GM21619 (cell line): ENCODE measurements around the gene NECTIN1.

ENCODE experiments used
- ATAC-seq: cut with Tn5 transposase; IDR thresholded peaks from one replicate; pipeline ENCODE4 v1.9.1; 2021; ENCODE audit not compliant: unreplicated experiment

NECTIN1 gene

DNA sequence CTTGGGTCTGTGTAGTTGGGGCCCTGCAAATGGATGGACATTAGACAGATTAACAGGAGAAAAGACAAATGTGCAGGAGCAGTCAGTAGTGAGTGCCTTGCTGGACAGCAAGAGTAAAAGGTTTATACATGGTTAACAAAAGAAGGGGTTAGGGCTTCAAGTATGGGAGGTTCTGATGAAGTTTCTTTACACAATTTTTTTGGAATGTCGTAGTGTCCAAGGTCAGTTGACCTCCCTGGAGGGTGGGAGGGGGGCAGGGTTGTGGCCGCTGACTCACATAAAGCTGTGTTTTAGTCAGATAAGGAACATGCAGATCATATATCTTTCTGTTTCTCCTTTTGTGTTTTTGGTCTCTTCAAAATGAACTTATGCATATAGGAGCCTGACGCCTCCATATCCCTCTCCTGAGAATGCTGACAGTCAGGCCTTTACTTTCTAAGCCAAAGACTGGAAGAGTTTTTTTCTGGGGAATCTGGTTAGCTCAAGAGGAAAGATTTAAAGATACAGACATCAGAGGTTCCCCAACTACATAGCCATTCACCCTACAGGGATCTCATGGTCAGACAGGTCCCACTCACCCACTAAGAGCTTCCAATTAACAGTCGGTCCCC lies 134.3 kb downstream of the NECTIN1 start:
- no peak for ATAC-seq

DNA sequence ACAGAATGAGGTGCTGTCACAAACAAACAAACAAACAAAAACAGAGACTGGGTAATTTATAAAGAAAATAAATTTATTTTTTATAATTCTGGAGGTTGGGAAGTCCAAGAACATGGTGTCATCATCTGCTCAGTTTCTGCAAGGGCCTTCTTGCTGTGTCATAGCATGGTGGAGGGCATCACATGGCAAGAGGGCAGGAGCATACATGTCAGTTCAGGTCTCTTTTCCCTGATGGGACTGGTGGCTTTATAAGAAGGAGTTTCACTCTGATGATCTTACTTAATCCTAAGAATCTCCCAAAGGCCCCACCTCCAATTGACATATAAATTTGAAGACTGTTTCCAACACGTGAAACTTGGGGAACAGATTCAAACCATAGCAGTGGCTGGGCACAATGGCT lies 135.7 kb downstream of the NECTIN1 start:
- ATAC-seq, result no peak

DNA sequence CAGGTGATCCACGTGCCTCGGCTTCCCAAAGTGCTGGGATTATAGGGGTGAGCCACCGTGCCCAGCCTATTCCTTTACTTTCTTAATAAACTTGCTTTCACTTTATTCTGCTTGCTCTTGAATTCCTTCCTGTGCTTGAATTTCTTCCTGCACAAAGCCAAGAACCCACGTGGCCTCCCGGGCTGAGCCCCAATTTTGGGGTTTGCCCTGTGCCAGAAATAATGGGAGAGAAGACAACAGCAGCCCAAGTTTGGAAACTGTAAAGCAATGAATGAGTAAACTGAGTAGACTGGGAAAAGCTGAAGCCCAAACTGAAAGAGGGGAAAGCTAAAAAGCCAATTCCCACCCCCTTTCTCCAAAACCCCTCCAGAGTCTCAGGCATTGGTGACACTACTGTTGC lies 136.4 kb downstream of the NECTIN1 start:
- no peak for ATAC-seq

DNA sequence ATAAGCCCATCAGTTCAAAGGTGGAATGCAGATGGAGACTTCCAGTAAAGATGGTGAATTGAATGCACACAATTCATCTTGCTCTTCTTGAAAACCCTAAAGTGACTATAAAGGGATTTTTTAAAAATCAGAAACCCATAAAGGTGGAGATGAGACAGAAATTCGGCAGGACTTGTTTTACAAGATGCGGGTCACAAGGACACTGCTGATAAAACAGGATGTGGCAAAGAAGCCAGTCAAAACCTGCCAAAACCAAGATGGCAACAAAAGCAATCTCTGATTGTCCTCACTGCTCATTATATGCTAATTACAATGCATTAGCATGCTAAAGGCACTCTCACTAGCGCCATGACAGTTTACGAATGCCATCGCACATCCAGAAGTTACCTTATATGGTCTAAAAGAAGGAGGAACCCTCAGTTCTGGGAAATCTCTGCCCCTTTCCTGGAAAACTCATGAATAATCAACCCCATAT lies 137.1 kb downstream of the NECTIN1 start:
- no peak for ATAC-seq

DNA sequence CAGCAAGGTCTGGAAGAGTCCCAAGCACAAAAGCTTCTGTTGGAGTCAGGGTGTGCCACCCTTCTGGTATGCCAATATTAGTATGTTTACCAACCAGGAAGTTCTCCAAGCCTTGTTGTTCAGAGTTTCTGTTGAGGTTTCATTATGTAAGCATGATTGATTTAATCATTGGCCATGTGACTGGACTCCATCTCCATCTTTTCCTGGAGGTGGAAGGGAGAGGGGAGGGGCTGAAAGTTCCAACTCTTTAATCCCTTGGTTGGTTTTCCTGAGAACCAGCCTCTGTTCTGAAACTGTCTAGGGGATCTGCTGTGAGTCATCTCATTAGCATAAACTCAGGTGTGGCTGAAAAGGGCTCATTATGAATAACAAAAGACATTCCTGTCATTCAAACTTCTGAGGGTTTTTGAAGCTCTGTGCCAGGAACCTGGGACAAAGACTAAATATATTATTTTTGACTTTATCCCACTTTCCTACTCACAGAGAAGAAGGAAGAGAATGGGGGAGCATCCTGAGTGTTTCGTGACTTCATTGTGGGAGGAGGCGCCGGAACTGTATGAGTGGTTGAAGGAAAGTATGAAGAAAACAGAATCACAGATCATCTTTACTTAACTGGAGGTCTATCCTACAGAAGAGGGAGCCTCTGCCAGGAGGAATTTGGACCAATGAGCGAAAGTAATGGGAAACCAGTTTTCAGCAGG lies 138.2 kb downstream of the NECTIN1 start:
- no peak for ATAC-seq

DNA sequence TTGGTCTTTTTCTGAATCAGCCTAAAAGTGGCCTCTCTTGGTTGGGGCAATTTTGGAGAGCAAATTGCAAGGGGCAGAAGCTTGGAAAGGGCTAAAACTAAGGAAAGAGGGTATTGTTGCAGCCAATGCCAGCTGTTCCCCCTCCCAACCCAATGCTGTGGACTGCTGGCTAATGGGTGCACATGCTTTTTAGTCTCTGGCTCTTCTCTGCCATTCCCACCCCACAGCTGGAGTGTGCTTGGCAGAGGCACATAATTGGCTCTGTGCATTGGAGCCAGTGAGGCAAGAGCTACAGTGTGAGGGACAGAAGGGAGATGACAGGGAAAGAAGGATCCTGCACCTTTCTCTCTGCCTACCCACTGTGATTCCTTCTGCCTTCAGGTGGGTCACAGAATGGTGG lies 140.0 kb downstream of the NECTIN1 start:
- ATAC-seq, result no peak
